GM06990 (cell line): ENCODE measurements around the gene HPCAL1.

Experiments
- DNase-seq: peaks from one replicate; pipeline ENCODE4 v3.0.0-alpha.2; 2011; ENCODE audit not compliant: insufficient read length; ENCODE audit errors: extremely low read depth
- H3K27me3 ChIP-seq: replicated peaks from 2 replicates; pipeline ENCODE4 v1.6.0; 2011; ENCODE audit warnings: low read length; ENCODE audit not compliant: control insufficient read depth, insufficient read depth
- H3K36me3 ChIP-seq: 2 replicates; pipeline ENCODE4 v1.5.1; 2011; ENCODE audit warnings: low read length; ENCODE audit not compliant: control insufficient read depth, insufficient read depth
- H3K4me3 ChIP-seq: replicated peaks from 2 replicates; pipeline ENCODE4 v1.5.1; 2011; ENCODE audit warnings: low read depth, mild to moderate bottlenecking, control low read depth, low read length
- CTCF ChIP-seq: IDR thresholded peaks from 2 replicates; pipeline ENCODE4 v1.5.1; 2011; ENCODE audit warnings: low read length, control low read depth, mild to moderate bottlenecking, inconsistent platforms; ENCODE audit not compliant: insufficient read depth, poor library complexity, severe bottlenecking

The HPCAL1 gene

GRCh38 chr2:10449486-10449831, 146.8 kb downstream of the HPCAL1 start:
- TF ChIP-seq CTCF, result no peak
- Histone ChIP-seq H3K27me3 (no peaks in the 10 kb centered on the region), H3K4me3 (peak overlapping the region; percentile 74), H3K36me3 (no peaks in the 10 kb centered on the region)
- DNase-seq, result no peak

GRCh38 chr2:10449838-10450691, 147.4 kb downstream of the HPCAL1 start:
- TF ChIP-seq CTCF, result no peak
- H3K27me3 ChIP-seq, result no peaks in the 10 kb centered on the region
- no peak overlapping the region for H3K4me3 ChIP-seq
- DNase-seq, result no peak
- H3K36me3 ChIP-seq, result no peaks in the 10 kb centered on the region

GRCh38 chr2:10451819-10452218, 149.1 kb downstream of the HPCAL1 start:
- Histone ChIP-seq H3K36me3 (no peaks in the 10 kb centered on the region), H3K27me3 (no peaks in the 10 kb centered on the region), H3K4me3 (no peak overlapping the region)
- DNase-seq, result no peak
- TF ChIP-seq CTCF, result no peak

GRCh38 chr2:10452312-10452711, 149.6 kb downstream of the HPCAL1 start:
- Histone ChIP-seq H3K36me3 (no peaks in the 10 kb centered on the region), H3K4me3 (no peak overlapping the region), H3K27me3 (no peaks in the 10 kb centered on the region)
- no peak for TF ChIP-seq CTCF
- no peak for DNase-seq

GRCh38 chr2:10452956-10453904, 150.5 kb downstream of the HPCAL1 start:
- H3K4me3 ChIP-seq, result no peak overlapping the region
- TF ChIP-seq CTCF, result no peak
- no peaks in the 10 kb centered on the region for H3K27me3 ChIP-seq
- no peaks in the 10 kb centered on the region for H3K36me3 ChIP-seq
- DNase-seq, result no peak
